K562 (cell line): ENCODE results near the gene HMGA1. TPM values are rescaled to one million over a fixed set of nuclear protein-coding genes. Genes with fewer than 3 reads are reported as not detected.

Experiments used
- CBFA2T3 ChIP-seq: fragments of 450-650 bp; IDR thresholded peaks from 2 replicates; pipeline ENCODE4 v1.6.1; 2017
- CTBP1 ChIP-seq: fragments of 450-650 bp; IDR thresholded peaks from 2 replicates; pipeline ENCODE4 v1.6.1; 2016; ENCODE audit warnings: borderline replicate concordance
- EHMT2 ChIP-seq: fragments of 450-650 bp; IDR thresholded peaks from 2 replicates; pipeline ENCODE4 v1.6.1; 2018; ENCODE audit warnings: antibody characterized with exemption
- ELF4 ChIP-seq: fragments of 450-650 bp; formaldehyde crosslinking; IDR thresholded peaks from 2 replicates; pipeline ENCODE4 v1.4.0; 2022; ENCODE audit warnings: missing genetic modification characterization
- EP300 ChIP-seq: IDR thresholded peaks from 2 replicates; pipeline ENCODE4 v1.6.1; 2012; ENCODE audit warnings: low read length, improper control_type of control experiment
- FOXA3 ChIP-seq, 2 experiments: fragments of 450-650 bp in 1 of 2; sonication (generic) in 1 of 2; formaldehyde crosslinking; IDR thresholded peaks in 1 of 2; conservative IDR thresholded peaks in 1 of 2; 2 replicates each; pipeline versions ENCODE4 v1.4.0 to v1.8.0; 2020 to 2022; ENCODE audit warnings: mild to moderate bottlenecking in 2 of 2, missing genetic modification reagents in 1 of 2
- MAFF ChIP-seq: IDR thresholded peaks from 2 replicates; pipeline ENCODE4 v1.6.1; 2012; ENCODE audit warnings: low read length, improper control_type of control experiment
- MEIS2 ChIP-seq: fragments of 450-650 bp; IDR thresholded peaks from 2 replicates; pipeline ENCODE4 v1.6.1; 2014; ENCODE audit warnings: mild to moderate bottlenecking; ENCODE audit not compliant: partially characterized antibody
- MYC ChIP-seq, 2 experiments: fragments of 250-450 bp in 1 of 2; sonication (Bioruptor Pico) in 1 of 2; IDR thresholded peaks; 2 replicates each; pipeline versions ENCODE4 v1.5.1 to v1.6.1; 2012 to 2021; ENCODE audit warnings: low read depth in 2 of 2, borderline replicate concordance in 1 of 2, improper control_type of control experiment in 1 of 2, low read length in 1 of 2, mild to moderate bottlenecking in 1 of 2, moderate library complexity in 1 of 2
- MYNN ChIP-seq, 2 experiments: sonication (generic); formaldehyde crosslinking in 1 of 2; IDR thresholded peaks; 2 replicates each; pipeline versions ENCODE4 v1.5.0 to v1.6.1; 2016 to 2020; ENCODE audit warnings: antibody characterized with exemption in 1 of 2, missing genetic modification reagents in 1 of 2
- NCOA1 ChIP-seq: fragments of 450-650 bp; IDR thresholded peaks from 2 replicates; pipeline ENCODE4 v1.6.1; 2016; ENCODE audit warnings: low read depth
- NEUROD1 ChIP-seq: fragments of 150-350 bp; IDR thresholded peaks from 2 replicates; pipeline ENCODE4 v1.6.1; 2014; ENCODE audit warnings: borderline replicate concordance, low read length, low read depth; ENCODE audit not compliant: partially characterized antibody
- PHB2 ChIP-seq: fragments of 450-650 bp; IDR thresholded peaks from 2 replicates; pipeline ENCODE4 v1.6.1; 2017; ENCODE audit warnings: low read depth
- ZMIZ1 ChIP-seq, 2 experiments: fragments of 150-350 bp in 1 of 2; IDR thresholded peaks; 2 replicates each; pipeline ENCODE4 v1.6.1; 2012 to 2016; ENCODE audit warnings: low read depth in 2 of 2, low read length in 2 of 2, mild to moderate bottlenecking in 1 of 2, moderate library complexity in 1 of 2
- ZNF592 ChIP-seq: fragments of 450-650 bp; IDR thresholded peaks from 2 replicates; pipeline ENCODE4 v1.6.1; 2017; ENCODE audit warnings: antibody characterized with exemption, mild to moderate bottlenecking
- polyA plus RNA-seq, 8 experiments: library from polyadenylated mRNA; depleted of rRNA in 4 of 8; stranded (reverse) in 5 of 8; unstranded in 3 of 8; fragments of >200 nt; fragmentation: Nextera tagmentation in 2 of 8; fragmentation: Illumina TruSeq in 1 of 8; extraction: Ambion mirVana in 2 of 8; extraction: Trizol in 1 of 8; gene quantifications; 2 replicates each; pipeline versions ENCODE4 v1.2.1 to v1.2.3, GENCODE V29; 2011 to 2014; ENCODE audit warnings: inconsistent platforms in 1 of 8, missing spikeins in 1 of 8
- total RNA-seq, 7 experiments: library from RNA; depleted of rRNA in 6 of 7; stranded (reverse); fragments of >200 nt in 6 of 7; fragmentation: Illumina TruSeq in 2 of 7; extraction: Trizol in 2 of 7; gene quantifications; 2 replicates each; pipeline versions ENCODE4 v1.2.1 to v1.2.3, GENCODE V29; 2011 to 2021; ENCODE audit warnings: low replicate concordance in 1 of 7
- TF ChIP-seq, protein P1 (sequence below): fragments of 450-650 bp; IDR thresholded peaks from 2 replicates; pipeline ENCODE4 v1.6.1; 2018; ENCODE audit not compliant: partially characterized antibody

The HMGA1 gene
- total and polyA plus RNA-seq, 9 of the 15 experiments (the other 6 are each of a cell fraction or from before 2014, with no cell fraction given) = 27.8 to 1,947 (median 594) TPM

DNA sequence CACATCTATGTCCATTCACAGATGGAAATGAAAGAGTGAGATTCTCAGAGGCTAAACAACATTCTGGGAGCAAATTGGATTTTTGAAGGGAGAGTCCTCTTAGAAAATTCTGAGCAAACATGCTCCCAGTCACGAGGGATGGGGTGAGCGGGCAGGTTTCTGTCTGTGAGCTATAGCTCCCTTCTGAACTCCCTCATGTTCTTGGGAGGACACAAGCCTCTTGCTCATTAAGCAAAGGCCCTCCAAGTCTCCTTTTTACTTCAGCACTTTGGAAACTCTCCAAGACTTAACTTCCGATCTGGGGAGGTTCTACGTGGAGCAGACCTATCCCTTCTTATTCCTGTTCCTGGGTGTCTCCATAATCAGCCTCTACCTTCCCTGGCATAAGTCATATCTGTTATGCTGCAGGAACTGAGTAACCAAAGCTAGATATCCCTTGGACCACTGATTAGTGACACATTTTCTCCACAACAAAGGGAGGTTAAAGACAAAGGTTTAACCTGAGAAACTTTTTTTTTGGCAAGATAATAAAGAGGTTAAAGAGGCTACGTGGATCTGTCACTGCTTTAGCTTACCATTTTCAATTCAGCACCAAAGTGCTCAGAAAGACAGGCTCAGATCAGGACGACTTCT lies 45.1 kb downstream of the HMGA1 start (continued):
- peak; percentile 90; the same call in 1 of the 2 replicates for TF ChIP-seq NCOA1
- peak; percentile 58 for TF ChIP-seq CTBP1
- peak; percentile 18; the same call in 1 of the 2 replicates for TF ChIP-seq EHMT2
- TF ChIP-seq NEUROD1 = peak; percentile 70
- peak; percentile 65; the same call in 1 of the 2 replicates for TF ChIP-seq MYNN (IDR thresholded peaks at IDR 0.05)
- no peak for TF ChIP-seq MYNN (CRISPR knock-in tag; IDR thresholded peaks at IDR 0.05)
- peak in 1 of 2 experiments; percentile 81; a peak in 1 of 4 replicates for TF ChIP-seq ZMIZ1 (IDR thresholded peaks at IDR 0.05; ENCODE audit: low read depth in 2 of 2, low read length in 2 of 2)
- 0 out of 2 replicates have a peak, but pooled peaks have one; percentile 31 for TF ChIP-seq ELF4 (CRISPR knock-in tag)
- peak; percentile 69 for TF ChIP-seq MEIS2
- peak; percentile 94 for TF ChIP-seq EP300
- TF ChIP-seq CBFA2T3 = peak; percentile 99
- no peak for TF ChIP-seq MAFF
- TF ChIP-seq MYC (IDR thresholded peaks at IDR 0.05; ENCODE audit: low read depth, low read length) = peak; percentile 46; the same call in 1 of the 2 replicates
- no peak for TF ChIP-seq MYC (CRISPR knock-in tag; IDR thresholded peaks at IDR 0.05; ENCODE audit: borderline replicate concordance, low read depth)
- TF ChIP-seq ZNF592 = peak; percentile 90
- peak; percentile 89 for TF ChIP-seq PHB2
- 0 out of 4 replicates have a peak, but pooled peaks of 1 of the 2 experiments have one; percentile 49 for TF ChIP-seq FOXA3 (CRISPR knock-in tag; conservative IDR thresholded peaks at IDR 0.05 in 1 of 2, IDR thresholded peaks at IDR 0.05 in 1 of 2)
- TF ChIP-seq, protein P1, sequence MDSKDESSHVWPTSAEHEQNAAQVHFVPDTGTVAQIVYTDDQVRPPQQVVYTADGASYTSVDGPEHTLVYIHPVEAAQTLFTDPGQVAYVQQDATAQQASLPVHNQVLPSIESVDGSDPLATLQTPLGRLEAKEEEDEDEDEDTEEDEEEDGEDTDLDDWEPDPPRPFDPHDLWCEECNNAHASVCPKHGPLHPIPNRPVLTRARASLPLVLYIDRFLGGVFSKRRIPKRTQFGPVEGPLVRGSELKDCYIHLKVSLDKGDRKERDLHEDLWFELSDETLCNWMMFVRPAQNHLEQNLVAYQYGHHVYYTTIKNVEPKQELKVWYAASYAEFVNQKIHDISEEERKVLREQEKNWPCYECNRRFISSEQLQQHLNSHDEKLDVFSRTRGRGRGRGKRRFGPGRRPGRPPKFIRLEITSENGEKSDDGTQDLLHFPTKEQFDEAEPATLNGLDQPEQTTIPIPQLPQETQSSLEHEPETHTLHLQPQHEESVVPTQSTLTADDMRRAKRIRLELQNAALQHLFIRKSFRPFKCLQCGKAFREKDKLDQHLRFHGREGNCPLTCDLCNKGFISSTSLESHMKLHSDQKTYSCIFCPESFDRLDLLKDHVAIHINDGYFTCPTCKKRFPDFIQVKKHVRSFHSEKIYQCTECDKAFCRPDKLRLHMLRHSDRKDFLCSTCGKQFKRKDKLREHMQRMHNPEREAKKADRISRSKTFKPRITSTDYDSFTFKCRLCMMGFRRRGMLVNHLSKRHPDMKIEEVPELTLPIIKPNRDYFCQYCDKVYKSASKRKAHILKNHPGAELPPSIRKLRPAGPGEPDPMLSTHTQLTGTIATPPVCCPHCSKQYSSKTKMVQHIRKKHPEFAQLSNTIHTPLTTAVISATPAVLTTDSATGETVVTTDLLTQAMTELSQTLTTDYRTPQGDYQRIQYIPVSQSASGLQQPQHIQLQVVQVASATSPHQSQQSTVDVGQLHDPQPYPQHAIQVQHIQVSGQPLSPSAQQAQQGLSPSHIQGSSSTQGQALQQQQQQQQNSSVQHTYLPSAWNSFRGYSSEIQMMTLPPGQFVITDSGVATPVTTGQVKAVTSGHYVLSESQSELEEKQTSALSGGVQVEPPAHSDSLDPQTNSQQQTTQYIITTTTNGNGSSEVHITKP = peak; percentile 52
